Measurements from ENCODE around the gene HIPK3.

Gene HIPK3

DNA sequence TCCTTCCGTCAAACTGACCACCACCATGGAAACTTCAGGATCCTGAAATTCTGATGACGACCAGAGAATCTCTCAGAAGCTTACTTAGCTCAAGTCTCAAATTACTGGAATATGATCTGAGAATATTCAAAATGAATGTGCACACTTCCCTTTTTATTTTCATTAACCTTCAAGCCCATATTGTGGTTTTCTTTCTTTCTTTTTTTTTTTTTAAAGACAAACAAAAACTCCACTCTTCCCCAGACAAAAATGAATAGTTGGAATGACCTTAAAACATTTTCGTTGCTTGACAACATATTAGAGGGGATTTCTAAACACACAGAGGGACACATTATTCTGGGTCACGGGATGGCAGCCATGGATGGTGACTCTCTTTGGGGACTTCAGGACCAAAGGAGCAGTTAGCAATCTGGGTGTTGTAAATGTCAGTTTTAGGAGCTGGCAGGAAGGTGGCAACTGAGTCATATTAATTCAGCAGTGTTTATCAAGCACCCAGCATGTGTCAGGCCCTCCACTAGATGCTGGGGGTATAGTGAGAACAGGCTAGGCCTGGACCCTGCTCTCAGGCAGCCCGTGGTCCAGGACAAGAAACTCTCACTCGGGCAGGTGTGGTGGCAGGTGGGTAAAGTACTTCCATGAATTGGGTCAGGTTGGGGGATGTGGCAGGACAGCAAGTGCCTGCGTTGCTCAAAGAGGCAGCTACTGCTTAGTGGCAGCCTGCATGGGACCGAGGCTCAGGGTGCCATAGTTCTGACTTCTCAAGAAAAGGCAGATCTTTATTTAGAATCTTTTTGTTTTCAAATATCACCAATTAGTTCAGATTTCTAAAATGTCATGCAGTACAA lies 126.1 kb downstream of the HIPK3 start:
- no peak overlapping the region for H3K4me3 ChIP-seq (ENCODE audit: low read depth, low read length)
- no peak for DNase-seq (ENCODE audit: low read depth)
- TF ChIP-seq, protein P1, sequence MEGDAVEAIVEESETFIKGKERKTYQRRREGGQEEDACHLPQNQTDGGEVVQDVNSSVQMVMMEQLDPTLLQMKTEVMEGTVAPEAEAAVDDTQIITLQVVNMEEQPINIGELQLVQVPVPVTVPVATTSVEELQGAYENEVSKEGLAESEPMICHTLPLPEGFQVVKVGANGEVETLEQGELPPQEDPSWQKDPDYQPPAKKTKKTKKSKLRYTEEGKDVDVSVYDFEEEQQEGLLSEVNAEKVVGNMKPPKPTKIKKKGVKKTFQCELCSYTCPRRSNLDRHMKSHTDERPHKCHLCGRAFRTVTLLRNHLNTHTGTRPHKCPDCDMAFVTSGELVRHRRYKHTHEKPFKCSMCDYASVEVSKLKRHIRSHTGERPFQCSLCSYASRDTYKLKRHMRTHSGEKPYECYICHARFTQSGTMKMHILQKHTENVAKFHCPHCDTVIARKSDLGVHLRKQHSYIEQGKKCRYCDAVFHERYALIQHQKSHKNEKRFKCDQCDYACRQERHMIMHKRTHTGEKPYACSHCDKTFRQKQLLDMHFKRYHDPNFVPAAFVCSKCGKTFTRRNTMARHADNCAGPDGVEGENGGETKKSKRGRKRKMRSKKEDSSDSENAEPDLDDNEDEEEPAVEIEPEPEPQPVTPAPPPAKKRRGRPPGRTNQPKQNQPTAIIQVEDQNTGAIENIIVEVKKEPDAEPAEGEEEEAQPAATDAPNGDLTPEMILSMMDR (IDR thresholded peaks at IDR 0.05; ENCODE audit: low read depth, low read length), result no peak
- no peak for TF ChIP-seq POLR2A (IDR thresholded peaks at IDR 0.05; ENCODE audit: extremely low read depth, insufficient read length)
- TF ChIP-seq, protein P2, sequence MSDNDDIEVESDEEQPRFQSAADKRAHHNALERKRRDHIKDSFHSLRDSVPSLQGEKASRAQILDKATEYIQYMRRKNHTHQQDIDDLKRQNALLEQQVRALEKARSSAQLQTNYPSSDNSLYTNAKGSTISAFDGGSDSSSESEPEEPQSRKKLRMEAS (IDR thresholded peaks at IDR 0.05; ENCODE audit: low read depth, low read length), result no peak
- no peak for TF ChIP-seq MYC (IDR thresholded peaks at IDR 0.05; ENCODE audit: low read depth, low read length)

DNA sequence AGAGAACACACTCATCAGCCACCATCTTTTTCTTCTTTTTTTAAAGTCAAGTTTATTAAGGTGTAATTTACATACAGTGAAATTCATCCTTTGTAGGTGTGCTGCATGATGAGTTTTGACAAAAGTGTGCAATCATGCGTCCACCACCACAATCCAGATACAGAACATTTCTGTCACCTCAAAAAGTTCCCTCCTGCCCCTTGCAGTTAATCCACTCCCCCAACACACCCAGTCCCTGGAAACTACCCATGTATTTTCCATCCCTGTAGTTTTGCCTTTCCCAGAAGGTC lies 126.7 kb downstream of the HIPK3 start:
- TF ChIP-seq, protein P1 (IDR thresholded peaks at IDR 0.05; ENCODE audit: low read depth, low read length), result no peak
- TF ChIP-seq MYC (IDR thresholded peaks at IDR 0.05; ENCODE audit: low read depth, low read length) (no peak), POLR2A (IDR thresholded peaks at IDR 0.05; ENCODE audit: extremely low read depth, insufficient read length) (no peak)
- TF ChIP-seq, protein P2 (IDR thresholded peaks at IDR 0.05; ENCODE audit: low read depth, low read length), result no peak
- H3K4me3 ChIP-seq (ENCODE audit: low read depth, low read length), result no peak overlapping the region
- no peak for DNase-seq (ENCODE audit: low read depth)

DNA sequence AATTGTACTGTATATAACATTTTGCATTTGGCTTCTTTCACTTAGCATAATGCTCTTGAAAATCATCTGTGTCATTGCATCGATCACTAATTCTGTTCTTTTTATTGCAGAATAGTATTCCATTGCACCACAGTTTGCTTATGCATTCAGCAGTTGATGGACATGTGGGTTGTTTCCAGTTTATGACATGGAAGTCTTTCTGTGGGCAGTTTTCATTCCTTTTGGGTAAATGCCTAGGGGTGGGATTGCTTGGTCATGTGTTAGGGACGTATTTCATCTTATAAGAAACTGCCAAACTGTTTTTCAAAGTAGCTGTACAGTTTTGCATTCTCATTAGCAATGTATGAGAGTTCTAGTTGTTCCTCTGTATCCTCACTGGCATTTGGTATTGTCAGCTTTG lies 127.0 kb downstream of the HIPK3 start:
- TF ChIP-seq, protein P1 (IDR thresholded peaks at IDR 0.05; ENCODE audit: low read depth, low read length), result no peak
- TF ChIP-seq MYC (IDR thresholded peaks at IDR 0.05; ENCODE audit: low read depth, low read length), result no peak
- no peak for DNase-seq (ENCODE audit: low read depth)
- H3K4me3 ChIP-seq (ENCODE audit: low read depth, low read length), result no peak overlapping the region

DNA sequence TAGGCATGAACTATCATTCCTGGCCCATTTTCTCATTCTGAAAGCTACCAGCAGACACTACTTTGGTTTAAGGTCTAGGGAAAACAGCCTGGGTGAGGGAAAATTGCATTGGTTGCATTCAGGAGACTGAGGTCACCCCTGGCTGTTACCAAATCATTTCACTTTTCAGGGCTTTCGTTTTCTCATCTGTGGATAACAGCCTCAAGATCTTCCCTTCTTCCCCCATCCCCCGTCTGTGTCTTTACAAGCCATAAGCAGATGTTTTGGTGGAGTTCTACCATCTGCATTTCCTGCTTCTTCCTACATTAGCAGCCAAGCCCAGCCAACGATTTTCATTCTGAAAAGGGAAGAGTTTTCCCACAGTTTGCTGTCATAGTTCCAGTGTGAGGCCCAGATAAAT lies 130.4 kb downstream of the HIPK3 start:
- no peak for DNase-seq (ENCODE audit: low read depth)

DNA sequence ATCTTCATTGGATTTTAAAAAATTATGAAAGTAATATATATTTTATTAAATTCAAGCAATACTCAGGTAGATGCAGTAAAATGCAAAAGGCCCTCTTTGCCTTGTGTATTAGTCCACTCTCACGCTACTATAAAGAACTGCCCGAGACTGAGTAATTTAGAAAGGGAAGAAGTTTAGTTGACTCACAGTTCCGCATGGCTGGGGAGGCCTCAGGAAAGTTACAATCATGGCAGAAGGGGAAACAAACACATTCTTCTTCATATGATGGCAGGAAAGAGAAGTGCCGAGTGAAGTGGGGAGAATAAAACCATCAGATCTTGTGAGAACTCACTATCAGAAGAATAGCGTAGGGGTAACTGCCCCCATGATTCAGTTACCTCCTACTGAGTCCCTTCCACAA lies 130.8 kb downstream of the HIPK3 start:
- TF ChIP-seq, protein P2 (IDR thresholded peaks at IDR 0.05; ENCODE audit: low read depth, low read length), result no peak
- TF ChIP-seq, protein P1 (IDR thresholded peaks at IDR 0.05; ENCODE audit: low read depth, low read length), result no peak
- TF ChIP-seq POLR2A (IDR thresholded peaks at IDR 0.05; ENCODE audit: extremely low read depth, insufficient read length) (no peak), MYC (IDR thresholded peaks at IDR 0.05; ENCODE audit: low read depth, low read length) (no peak)
- DNase-seq (ENCODE audit: low read depth), result no peak
- no peak overlapping the region for H3K4me3 ChIP-seq (ENCODE audit: low read depth, low read length)

More for the DNA sequence above, 130.4 kb downstream of the HIPK3 start:
- no peak overlapping the region for H3K4me3 ChIP-seq (ENCODE audit: low read depth, low read length)
- TF ChIP-seq, protein P1 (IDR thresholded peaks at IDR 0.05; ENCODE audit: low read depth, low read length), result no peak
- TF ChIP-seq, protein P2 (IDR thresholded peaks at IDR 0.05; ENCODE audit: low read depth, low read length), result no peak
- TF ChIP-seq MYC (IDR thresholded peaks at IDR 0.05; ENCODE audit: low read depth, low read length) (no peak), POLR2A (IDR thresholded peaks at IDR 0.05; ENCODE audit: extremely low read depth, insufficient read length) (no peak)

All from NB4 (cell line).